Measurements from ENCODE around the gene CCDC33. TPM values are rescaled to one million over a fixed set of nuclear protein-coding genes. Genes with fewer than 3 reads are reported as not detected.

CCDC33 gene
- total RNA-seq, 1 experiment from 2014 or later: 0.15 TPM

- H3K9me2 ChIP-seq (ENCODE audit: insufficient read depth): no peaks in the 10 kb centered on the region
- TF ChIP-seq, protein P1, sequence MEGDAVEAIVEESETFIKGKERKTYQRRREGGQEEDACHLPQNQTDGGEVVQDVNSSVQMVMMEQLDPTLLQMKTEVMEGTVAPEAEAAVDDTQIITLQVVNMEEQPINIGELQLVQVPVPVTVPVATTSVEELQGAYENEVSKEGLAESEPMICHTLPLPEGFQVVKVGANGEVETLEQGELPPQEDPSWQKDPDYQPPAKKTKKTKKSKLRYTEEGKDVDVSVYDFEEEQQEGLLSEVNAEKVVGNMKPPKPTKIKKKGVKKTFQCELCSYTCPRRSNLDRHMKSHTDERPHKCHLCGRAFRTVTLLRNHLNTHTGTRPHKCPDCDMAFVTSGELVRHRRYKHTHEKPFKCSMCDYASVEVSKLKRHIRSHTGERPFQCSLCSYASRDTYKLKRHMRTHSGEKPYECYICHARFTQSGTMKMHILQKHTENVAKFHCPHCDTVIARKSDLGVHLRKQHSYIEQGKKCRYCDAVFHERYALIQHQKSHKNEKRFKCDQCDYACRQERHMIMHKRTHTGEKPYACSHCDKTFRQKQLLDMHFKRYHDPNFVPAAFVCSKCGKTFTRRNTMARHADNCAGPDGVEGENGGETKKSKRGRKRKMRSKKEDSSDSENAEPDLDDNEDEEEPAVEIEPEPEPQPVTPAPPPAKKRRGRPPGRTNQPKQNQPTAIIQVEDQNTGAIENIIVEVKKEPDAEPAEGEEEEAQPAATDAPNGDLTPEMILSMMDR (IDR thresholded peaks at IDR 0.05 in 2 of 3, conservative IDR thresholded peaks at IDR 0.05 in 1 of 3; ENCODE audit: borderline replicate concordance in 1 of 3, insufficient read depth in 1 of 3, low read depth in 2 of 3, low read length in 2 of 3): no peak
- TF ChIP-seq ELF1 (IDR thresholded peaks at IDR 0.05; ENCODE audit: borderline replicate concordance, low read depth) (no peak), SRF (IDR thresholded peaks at IDR 0.05; ENCODE audit: low read depth) (no peak), MAX (IDR thresholded peaks at IDR 0.05) (no peak), CEBPB (IDR thresholded peaks at IDR 0.05; ENCODE audit: low read depth) (no peak), RAD21 (IDR thresholded peaks at IDR 0.05; ENCODE audit: low read depth) (no peak), ATF3 (IDR thresholded peaks at IDR 0.05) (no peak), EZH2 (IDR thresholded peaks at IDR 0.05) (no peak), FOSL1 (IDR thresholded peaks at IDR 0.05; ENCODE audit: low read depth) (no peak), YY1 (IDR thresholded peaks at IDR 0.05; ENCODE audit: extremely low read depth, insufficient replicate concordance, low read depth, low read length) (no peak), SIN3A (IDR thresholded peaks at IDR 0.05; ENCODE audit: low read depth) (no peak), TCF7L2 (IDR thresholded peaks at IDR 0.05; ENCODE audit: borderline replicate concordance, extremely low read depth, insufficient read depth, insufficient read length) (no peak), ZNF274 (IDR thresholded peaks at IDR 0.05; ENCODE audit: low read depth, low read length) (no peak), EGR1 (IDR thresholded peaks at IDR 0.05; ENCODE audit: low read depth) (no peak), EZH2phosphoT487 (IDR thresholded peaks at IDR 0.05; ENCODE audit: borderline replicate concordance) (no peak), POLR2AphosphoS5 (IDR thresholded peaks at IDR 0.05; ENCODE audit: low read depth, low read length) (no peak), ZFX (IDR thresholded peaks at IDR 0.05) (no peak), POLR2A (IDR thresholded peaks at IDR 0.05; ENCODE audit: borderline replicate concordance, extremely low read depth, insufficient read depth, insufficient read length) (no peak)
- TF ChIP-seq, protein P2, sequence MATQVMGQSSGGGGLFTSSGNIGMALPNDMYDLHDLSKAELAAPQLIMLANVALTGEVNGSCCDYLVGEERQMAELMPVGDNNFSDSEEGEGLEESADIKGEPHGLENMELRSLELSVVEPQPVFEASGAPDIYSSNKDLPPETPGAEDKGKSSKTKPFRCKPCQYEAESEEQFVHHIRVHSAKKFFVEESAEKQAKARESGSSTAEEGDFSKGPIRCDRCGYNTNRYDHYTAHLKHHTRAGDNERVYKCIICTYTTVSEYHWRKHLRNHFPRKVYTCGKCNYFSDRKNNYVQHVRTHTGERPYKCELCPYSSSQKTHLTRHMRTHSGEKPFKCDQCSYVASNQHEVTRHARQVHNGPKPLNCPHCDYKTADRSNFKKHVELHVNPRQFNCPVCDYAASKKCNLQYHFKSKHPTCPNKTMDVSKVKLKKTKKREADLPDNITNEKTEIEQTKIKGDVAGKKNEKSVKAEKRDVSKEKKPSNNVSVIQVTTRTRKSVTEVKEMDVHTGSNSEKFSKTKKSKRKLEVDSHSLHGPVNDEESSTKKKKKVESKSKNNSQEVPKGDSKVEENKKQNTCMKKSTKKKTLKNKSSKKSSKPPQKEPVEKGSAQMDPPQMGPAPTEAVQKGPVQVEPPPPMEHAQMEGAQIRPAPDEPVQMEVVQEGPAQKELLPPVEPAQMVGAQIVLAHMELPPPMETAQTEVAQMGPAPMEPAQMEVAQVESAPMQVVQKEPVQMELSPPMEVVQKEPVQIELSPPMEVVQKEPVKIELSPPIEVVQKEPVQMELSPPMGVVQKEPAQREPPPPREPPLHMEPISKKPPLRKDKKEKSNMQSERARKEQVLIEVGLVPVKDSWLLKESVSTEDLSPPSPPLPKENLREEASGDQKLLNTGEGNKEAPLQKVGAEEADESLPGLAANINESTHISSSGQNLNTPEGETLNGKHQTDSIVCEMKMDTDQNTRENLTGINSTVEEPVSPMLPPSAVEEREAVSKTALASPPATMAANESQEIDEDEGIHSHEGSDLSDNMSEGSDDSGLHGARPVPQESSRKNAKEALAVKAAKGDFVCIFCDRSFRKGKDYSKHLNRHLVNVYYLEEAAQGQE (IDR thresholded peaks at IDR 0.05; ENCODE audit: low read depth): no peak
- TF ChIP-seq, protein P3, sequence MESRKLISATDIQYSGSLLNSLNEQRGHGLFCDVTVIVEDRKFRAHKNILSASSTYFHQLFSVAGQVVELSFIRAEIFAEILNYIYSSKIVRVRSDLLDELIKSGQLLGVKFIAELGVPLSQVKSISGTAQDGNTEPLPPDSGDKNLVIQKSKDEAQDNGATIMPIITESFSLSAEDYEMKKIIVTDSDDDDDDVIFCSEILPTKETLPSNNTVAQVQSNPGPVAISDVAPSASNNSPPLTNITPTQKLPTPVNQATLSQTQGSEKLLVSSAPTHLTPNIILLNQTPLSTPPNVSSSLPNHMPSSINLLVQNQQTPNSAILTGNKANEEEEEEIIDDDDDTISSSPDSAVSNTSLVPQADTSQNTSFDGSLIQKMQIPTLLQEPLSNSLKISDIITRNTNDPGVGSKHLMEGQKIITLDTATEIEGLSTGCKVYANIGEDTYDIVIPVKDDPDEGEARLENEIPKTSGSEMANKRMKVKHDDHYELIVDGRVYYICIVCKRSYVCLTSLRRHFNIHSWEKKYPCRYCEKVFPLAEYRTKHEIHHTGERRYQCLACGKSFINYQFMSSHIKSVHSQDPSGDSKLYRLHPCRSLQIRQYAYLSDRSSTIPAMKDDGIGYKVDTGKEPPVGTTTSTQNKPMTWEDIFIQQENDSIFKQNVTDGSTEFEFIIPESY (IDR thresholded peaks at IDR 0.05; ENCODE audit: extremely low read depth, insufficient replicate concordance, low read length): no peak
- CTCF ChIA-PET: interaction anchor here (1.6 to 6.3 kb wide), 2 partner anchors 59 to 102 kb away, joined by 5 to 83 read pairs; no protein-coding TSS in a partner anchor
- intact Hi-C loops (cut with micrococcal nuclease): no loop called here
- peaks cover 19 to 58% of the 10 kb centered on the region in 2 experiments for H3K4me1 ChIP-seq (ENCODE audit: control insufficient read depth in 1 of 2, insufficient read depth in 2 of 2, low read length in 2 of 2)
- H3K27me3 ChIP-seq (ENCODE audit: insufficient read depth, low read length): no peaks in the 10 kb centered on the region
- H3K79me2 ChIP-seq (ENCODE audit: insufficient read depth, low read length): no peaks in the 10 kb centered on the region
- H3K9ac ChIP-seq (ENCODE audit: low read length): no peak overlapping the region
- POLR2A ChIA-PET: no interaction called here
- no TSS peak for BruUV-seq (replicated peaks)
- H3K27ac ChIP-seq (ENCODE audit: low read depth, low read length): no peak overlapping the region
- no peak overlapping the region for H3K4me3 ChIP-seq (replicated peaks in 1 of 2; ENCODE audit: low read depth in 1 of 2, low read length in 2 of 2)
- RAD21 ChIA-PET (ENCODE audit: low non-redundant PET in 1 of 2, low total read pairs in 2 of 2, uncharacterized antibody in 2 of 2, unreplicated experiment in 2 of 2): no interaction called here
- no peak for DNase-seq (ENCODE audit: low read depth, low spot score)
- H3K4me2 ChIP-seq (ENCODE audit: low read length): no peak overlapping the region
- H4K20me1 ChIP-seq (ENCODE audit: insufficient read depth): no peaks in the 10 kb centered on the region
- no peak for ATAC-seq
- no peaks in the 10 kb centered on the region for H3K9me3 ChIP-seq (ENCODE audit: control insufficient read depth in 1 of 2, insufficient read depth in 1 of 2, low read depth in 1 of 2, low read length in 2 of 2)
- no peaks in the 10 kb centered on the region for H3K36me3 ChIP-seq (ENCODE audit: control insufficient read depth in 1 of 2, insufficient read depth in 2 of 2, low read length in 2 of 2)
- H2AFZ ChIP-seq (ENCODE audit: low read depth, low read length, poor library complexity, severe bottlenecking): no peak overlapping the region
These were observed 145.0 kb downstream of the CCDC33 start for GRCh38 chr15:74381190-74381453.

Data from HCT116 (cell line).